HG02885 (cell line): ENCODE results near the gene CTF1.

ENCODE experiments used
- ATAC-seq: cut with Tn5 transposase; IDR thresholded peaks from one replicate; pipeline ENCODE4 v1.9.1; 2021; ENCODE audit warnings: mild to moderate bottlenecking; ENCODE audit not compliant: unreplicated experiment, poor library complexity

The CTF1 gene

DNA sequence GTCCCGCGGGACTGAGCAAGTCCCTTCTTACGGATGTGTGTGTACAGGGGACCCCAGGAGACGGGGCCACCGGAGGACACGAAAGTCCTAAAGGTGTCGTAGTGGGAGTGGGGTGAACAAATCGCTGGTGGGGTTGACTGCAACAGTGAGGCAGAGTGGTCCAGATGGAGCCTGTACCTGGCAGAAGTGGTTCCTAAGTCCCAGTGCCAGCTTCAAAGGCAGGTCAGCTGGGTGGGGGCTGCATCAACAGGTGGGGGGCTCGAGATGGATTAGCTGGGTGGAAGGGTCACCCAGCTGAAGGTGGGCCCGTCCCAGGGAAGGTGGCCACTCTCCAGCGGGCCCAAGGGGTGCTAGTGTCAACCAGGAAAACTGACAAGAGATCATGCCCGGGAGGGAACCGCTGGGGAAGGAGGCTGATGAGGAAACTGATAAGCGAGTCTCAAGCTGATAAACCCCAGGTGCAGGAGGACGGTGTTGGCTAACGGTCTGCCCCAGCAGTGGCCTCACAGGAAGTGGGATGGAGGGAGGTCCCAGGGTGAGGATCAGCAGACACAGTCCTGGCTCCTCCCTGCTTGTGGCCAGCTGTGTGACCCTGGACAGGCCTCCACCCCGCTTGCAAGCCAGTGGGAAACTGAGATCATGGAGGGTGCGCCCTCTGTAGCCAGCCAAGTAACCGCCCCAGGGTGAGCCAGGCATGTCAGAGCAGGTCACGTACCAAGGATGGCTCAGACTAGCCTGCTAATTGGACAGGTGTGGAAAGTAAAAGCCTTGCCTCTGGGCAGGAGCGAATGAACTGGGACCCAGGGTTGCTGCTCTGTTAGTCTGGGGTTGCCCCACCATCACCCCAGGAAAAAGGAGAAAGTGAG is 53.5 kb downstream of the CTF1 start:
- ATAC-seq: peak; percentile 47

DNA sequence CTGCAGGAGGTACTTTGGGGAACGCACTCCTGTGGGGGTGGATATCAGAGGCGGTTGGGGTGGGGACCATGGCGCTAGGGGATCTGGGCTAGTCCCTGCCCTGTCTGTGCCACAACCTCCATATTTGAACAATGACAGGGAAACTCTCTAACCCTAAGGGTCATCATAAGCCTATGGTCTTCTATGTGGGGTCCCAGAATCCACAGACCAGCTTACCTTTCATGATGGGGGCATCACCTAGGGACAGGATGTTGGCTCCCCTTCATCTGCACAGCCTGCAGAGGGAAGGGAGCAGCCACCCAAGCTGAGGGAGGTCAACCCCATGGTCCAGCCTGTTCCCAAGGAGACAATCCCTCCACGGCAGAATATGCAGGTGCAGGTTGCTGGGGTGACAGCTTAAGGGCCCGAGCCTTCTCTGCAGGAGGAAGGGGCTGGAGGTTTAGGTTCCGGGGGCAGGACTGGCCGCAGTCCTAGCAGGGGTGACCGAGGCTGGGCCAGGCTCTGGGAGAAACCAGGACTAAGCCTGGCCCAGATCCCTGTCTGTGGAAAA is 54.2 kb downstream of the CTF1 start:
- ATAC-seq: no peak

DNA sequence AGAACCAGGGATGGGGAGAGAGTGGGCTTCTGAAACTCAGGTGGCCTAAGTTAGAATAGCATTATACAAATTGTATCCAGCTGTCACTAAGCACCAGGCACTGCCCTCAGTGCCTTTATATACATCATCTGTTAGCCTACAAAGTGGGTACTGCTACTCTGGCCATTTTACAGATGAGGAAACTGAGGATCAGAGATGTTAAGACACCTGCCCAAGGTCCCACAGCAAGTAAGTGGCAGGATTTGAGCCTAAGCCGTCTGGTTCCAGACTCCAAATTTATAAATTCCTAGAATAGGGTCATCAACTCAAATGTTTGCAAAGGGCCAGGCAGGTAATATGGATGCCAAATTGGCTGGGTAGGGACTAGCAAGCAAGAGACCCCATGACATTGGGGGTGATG is 54.8 kb downstream of the CTF1 start:
- no peak for ATAC-seq

DNA sequence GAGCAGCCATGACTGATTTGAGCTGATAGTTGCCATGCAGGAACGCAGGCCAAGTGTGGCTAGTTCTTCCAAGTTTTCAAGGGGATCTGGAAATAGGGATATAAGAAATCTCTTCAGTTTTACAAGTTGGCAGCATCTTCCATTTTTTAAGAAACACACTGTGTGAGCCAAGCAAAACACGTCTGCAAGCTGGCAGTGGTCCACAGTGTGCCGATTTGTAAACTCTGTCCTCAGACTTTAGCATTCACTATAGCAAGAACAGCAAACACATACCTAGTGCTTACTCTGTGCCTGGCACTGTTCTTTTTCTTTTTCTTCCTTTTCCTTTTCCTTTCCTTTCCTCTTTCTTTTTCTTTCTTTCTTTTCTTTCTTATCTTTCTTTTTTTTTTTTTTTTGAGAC is 55.3 kb downstream of the CTF1 start:
- ATAC-seq: no peak

DNA sequence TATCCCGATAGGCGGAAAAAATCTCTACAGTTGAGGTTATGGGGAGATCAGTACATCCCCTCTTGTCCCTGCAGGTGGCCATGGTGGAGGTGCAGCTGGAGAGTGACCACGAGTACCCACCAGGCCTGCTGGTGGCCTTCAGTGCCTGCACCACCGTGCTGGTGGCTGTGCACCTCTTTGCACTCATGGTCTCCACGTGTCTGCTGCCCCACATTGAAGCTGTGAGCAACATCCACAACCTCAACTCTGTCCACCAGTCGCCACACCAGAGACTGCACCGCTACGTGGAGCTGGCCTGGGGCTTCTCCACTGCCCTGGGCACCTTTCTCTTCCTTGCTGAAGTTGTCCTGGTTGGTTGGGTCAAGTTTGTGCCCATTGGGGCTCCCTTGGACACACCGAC is 56.7 kb downstream of the CTF1 start:
- ATAC-seq: no peak
